Nephron (organoid): Measurements from ENCODE around the gene RBP5.
"Not testable (repeated sequence)": the region's sequence is repeated elsewhere in the genome, so short reads cannot be mapped to it uniquely, and the experiment has no call there.

ENCODE experiments used
- H3K27ac Mint-ChIP-seq, 3 experiments: 2 replicates each; pipeline ENCODE4 v1.8.0; 2020; ENCODE audit warnings: mixed read lengths in 3 of 3, mild to moderate bottlenecking in 2 of 3, moderate library complexity in 1 of 3
- H3K27me3 Mint-ChIP-seq: 2 replicates; pipeline ENCODE4 v1.8.0; 2021; ENCODE audit warnings: low read depth, mild to moderate bottlenecking, moderate library complexity, mixed read lengths
- H3K36me3 Mint-ChIP-seq: 2 replicates; pipeline ENCODE4 v1.8.0; 2020; ENCODE audit warnings: low read depth, mixed read lengths
- H3K4me1 Mint-ChIP-seq: 2 replicates; pipeline ENCODE4 v1.8.0; 2020; ENCODE audit warnings: mixed read lengths
- H3K4me3 Mint-ChIP-seq, 3 experiments: 2 replicates each; pipeline ENCODE4 v1.8.0; 2020; ENCODE audit warnings: mild to moderate bottlenecking in 3 of 3, mixed read lengths in 3 of 3, moderate library complexity in 2 of 3
- H3K9me3 Mint-ChIP-seq: 2 replicates; pipeline ENCODE4 v1.8.0; 2020; ENCODE audit warnings: mixed read lengths
- CTCF ChIP-seq, 3 experiments: fragments of 200-600 bp; sonication (generic); IDR thresholded peaks; one replicate each; pipeline ENCODE4 v1.5.0; 2021; ENCODE audit warnings: antibody characterized with exemption in 3 of 3; ENCODE audit not compliant: unreplicated experiment in 3 of 3

Gene RBP5

GRCh38 chr12:7108003-7108795, 20.5 kb downstream of the RBP5 start:
- Mint-ChIP-seq H3K36me3 (peaks cover 29% of the 10 kb centered on the region), H3K9me3 (peaks cover 10% of the 10 kb centered on the region), H3K4me3 (peak overlapping the region; percentile 91 to 94 (median 92)), H3K27ac (peak overlapping the region; percentile 93 to 99 (median 99)), H3K27me3 (no peaks in the 10 kb centered on the region), H3K4me1 (peaks cover 13% of the 10 kb centered on the region)
- TF ChIP-seq CTCF (IDR thresholded peaks at IDR 0.05; ENCODE audit: unreplicated experiment in 3 of 3): no peak

- Mint-ChIP-seq H3K27ac (peak overlapping the region; percentile 93 to 99 (median 99)), H3K36me3 (peaks cover 32% of the 10 kb centered on the region), H3K4me3 (peak overlapping the region; percentile 91 to 94 (median 92)), H3K27me3 (no peaks in the 10 kb centered on the region), H3K9me3 (peaks cover 10% of the 10 kb centered on the region), H3K4me1 (peaks cover 13% of the 10 kb centered on the region)
- no peak for TF ChIP-seq CTCF (IDR thresholded peaks at IDR 0.05; ENCODE audit: unreplicated experiment in 3 of 3)
Measured at GRCh38 chr12:7107636-7108002, 21.1 kb downstream of the RBP5 start.

- Mint-ChIP-seq H3K4me1 (peaks cover 13% of the 10 kb centered on the region), H3K4me3 (peak overlapping the region; percentile 28 to 76 (median 51)), H3K36me3 (peaks cover 37% of the 10 kb centered on the region), H3K27ac (peak overlapping the region in 1 of 3 experiments; percentile 42)
- H3K9me3 Mint-ChIP-seq, H3K27me3 Mint-ChIP-seq: not testable (repeated sequence)
Measured at GRCh38 chr12:7107181-7107580, 21.5 kb downstream of the RBP5 start.

GRCh38 chr12:7106082-7106481, 22.6 kb downstream of the RBP5 start:
- peaks cover 10% of the 10 kb centered on the region for H3K9me3 Mint-ChIP-seq
- no peak for TF ChIP-seq CTCF (IDR thresholded peaks at IDR 0.05; ENCODE audit: unreplicated experiment in 3 of 3)
- H3K36me3 Mint-ChIP-seq: peaks cover 40% of the 10 kb centered on the region
- H3K4me1 Mint-ChIP-seq: peaks cover 13% of the 10 kb centered on the region
- H3K4me3 Mint-ChIP-seq: peak overlapping the region; percentile 65 to 76 (median 66)
- no peaks in the 10 kb centered on the region for H3K27me3 Mint-ChIP-seq
- peak overlapping the region in 2 of 3 experiments; percentile 42 to 51 for H3K27ac Mint-ChIP-seq

- H3K36me3 Mint-ChIP-seq: peaks cover 45% of the 10 kb centered on the region
- peaks cover 6% of the 10 kb centered on the region for H3K4me1 Mint-ChIP-seq
- peaks cover 10% of the 10 kb centered on the region for H3K9me3 Mint-ChIP-seq
- no peak overlapping the region for H3K27ac Mint-ChIP-seq
- H3K4me3 Mint-ChIP-seq: no peak overlapping the region
- no peaks in the 10 kb centered on the region for H3K27me3 Mint-ChIP-seq
- no peak for TF ChIP-seq CTCF (IDR thresholded peaks at IDR 0.05; ENCODE audit: unreplicated experiment in 3 of 3)
Measured at GRCh38 chr12:7103837-7104584, 24.7 kb downstream of the RBP5 start.

- Mint-ChIP-seq H3K27me3 (no peaks in the 10 kb centered on the region), H3K9me3 (peaks cover 10% of the 10 kb centered on the region), H3K27ac (no peak overlapping the region), H3K36me3 (peaks cover 47% of the 10 kb centered on the region), H3K4me1 (no peaks in the 10 kb centered on the region), H3K4me3 (no peak overlapping the region)
- TF ChIP-seq CTCF (IDR thresholded peaks at IDR 0.05; ENCODE audit: unreplicated experiment in 3 of 3): no peak
Measured at GRCh38 chr12:7102582-7102981, 26.1 kb downstream of the RBP5 start.
